ENCODE results near the gene GNAQ.

DNA sequence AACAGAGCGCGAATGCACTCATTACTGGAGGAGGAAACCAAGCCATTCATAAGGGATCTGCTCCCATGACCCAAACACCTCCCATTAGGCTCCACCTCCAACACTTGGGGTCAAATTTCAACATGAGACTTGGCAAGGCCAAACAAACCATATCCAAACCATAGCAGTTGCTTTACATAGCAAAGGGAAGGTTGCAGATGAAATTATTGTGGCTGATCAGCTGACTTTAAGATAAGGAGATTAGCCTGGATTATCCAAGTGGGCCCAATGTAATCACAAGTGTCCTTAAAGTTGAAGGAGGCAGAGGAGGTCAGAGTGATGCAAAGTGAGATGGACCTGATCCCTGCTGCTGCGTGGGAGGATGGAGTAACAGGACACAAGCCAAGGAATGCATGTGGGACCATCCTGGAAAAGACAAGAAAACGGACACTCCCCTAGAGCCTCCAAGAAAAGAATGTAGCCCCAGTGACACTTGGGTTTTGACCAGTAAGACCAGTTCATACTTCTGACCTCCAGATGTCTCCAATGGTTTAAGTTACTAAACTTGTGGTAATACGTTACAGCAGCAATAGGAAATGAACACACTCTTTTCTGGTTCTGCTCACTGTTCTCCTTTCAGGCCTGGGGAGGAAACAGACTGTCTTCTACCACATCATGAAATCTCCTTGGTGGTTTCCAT is 167.3 kb downstream of the GNAQ start:
- TF ChIP-seq RAD21 (IDR thresholded peaks at IDR 0.05; ENCODE audit: low read length) = no peak
- TF ChIP-seq, protein P1, sequence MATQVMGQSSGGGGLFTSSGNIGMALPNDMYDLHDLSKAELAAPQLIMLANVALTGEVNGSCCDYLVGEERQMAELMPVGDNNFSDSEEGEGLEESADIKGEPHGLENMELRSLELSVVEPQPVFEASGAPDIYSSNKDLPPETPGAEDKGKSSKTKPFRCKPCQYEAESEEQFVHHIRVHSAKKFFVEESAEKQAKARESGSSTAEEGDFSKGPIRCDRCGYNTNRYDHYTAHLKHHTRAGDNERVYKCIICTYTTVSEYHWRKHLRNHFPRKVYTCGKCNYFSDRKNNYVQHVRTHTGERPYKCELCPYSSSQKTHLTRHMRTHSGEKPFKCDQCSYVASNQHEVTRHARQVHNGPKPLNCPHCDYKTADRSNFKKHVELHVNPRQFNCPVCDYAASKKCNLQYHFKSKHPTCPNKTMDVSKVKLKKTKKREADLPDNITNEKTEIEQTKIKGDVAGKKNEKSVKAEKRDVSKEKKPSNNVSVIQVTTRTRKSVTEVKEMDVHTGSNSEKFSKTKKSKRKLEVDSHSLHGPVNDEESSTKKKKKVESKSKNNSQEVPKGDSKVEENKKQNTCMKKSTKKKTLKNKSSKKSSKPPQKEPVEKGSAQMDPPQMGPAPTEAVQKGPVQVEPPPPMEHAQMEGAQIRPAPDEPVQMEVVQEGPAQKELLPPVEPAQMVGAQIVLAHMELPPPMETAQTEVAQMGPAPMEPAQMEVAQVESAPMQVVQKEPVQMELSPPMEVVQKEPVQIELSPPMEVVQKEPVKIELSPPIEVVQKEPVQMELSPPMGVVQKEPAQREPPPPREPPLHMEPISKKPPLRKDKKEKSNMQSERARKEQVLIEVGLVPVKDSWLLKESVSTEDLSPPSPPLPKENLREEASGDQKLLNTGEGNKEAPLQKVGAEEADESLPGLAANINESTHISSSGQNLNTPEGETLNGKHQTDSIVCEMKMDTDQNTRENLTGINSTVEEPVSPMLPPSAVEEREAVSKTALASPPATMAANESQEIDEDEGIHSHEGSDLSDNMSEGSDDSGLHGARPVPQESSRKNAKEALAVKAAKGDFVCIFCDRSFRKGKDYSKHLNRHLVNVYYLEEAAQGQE (IDR thresholded peaks at IDR 0.05; ENCODE audit: low read depth, low read length) = no peak
- TF ChIP-seq EP300 (IDR thresholded peaks at IDR 0.05; ENCODE audit: borderline replicate concordance in 1 of 2, low read depth in 1 of 2, low read length in 1 of 2) = no peak
- TF ChIP-seq, protein P2, sequence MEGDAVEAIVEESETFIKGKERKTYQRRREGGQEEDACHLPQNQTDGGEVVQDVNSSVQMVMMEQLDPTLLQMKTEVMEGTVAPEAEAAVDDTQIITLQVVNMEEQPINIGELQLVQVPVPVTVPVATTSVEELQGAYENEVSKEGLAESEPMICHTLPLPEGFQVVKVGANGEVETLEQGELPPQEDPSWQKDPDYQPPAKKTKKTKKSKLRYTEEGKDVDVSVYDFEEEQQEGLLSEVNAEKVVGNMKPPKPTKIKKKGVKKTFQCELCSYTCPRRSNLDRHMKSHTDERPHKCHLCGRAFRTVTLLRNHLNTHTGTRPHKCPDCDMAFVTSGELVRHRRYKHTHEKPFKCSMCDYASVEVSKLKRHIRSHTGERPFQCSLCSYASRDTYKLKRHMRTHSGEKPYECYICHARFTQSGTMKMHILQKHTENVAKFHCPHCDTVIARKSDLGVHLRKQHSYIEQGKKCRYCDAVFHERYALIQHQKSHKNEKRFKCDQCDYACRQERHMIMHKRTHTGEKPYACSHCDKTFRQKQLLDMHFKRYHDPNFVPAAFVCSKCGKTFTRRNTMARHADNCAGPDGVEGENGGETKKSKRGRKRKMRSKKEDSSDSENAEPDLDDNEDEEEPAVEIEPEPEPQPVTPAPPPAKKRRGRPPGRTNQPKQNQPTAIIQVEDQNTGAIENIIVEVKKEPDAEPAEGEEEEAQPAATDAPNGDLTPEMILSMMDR (IDR thresholded peaks at IDR 0.05) = no peak
- no peak for TF ChIP-seq TAF1 (IDR thresholded peaks at IDR 0.05; ENCODE audit: borderline replicate concordance, low read depth, low read length)
- TF ChIP-seq, protein P3, sequence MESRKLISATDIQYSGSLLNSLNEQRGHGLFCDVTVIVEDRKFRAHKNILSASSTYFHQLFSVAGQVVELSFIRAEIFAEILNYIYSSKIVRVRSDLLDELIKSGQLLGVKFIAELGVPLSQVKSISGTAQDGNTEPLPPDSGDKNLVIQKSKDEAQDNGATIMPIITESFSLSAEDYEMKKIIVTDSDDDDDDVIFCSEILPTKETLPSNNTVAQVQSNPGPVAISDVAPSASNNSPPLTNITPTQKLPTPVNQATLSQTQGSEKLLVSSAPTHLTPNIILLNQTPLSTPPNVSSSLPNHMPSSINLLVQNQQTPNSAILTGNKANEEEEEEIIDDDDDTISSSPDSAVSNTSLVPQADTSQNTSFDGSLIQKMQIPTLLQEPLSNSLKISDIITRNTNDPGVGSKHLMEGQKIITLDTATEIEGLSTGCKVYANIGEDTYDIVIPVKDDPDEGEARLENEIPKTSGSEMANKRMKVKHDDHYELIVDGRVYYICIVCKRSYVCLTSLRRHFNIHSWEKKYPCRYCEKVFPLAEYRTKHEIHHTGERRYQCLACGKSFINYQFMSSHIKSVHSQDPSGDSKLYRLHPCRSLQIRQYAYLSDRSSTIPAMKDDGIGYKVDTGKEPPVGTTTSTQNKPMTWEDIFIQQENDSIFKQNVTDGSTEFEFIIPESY (IDR thresholded peaks at IDR 0.05; ENCODE audit: borderline replicate concordance, low read depth) = no peak

Measured in SK-N-SH (cell line).